ENCODE measurements around the gene ATP8A2.

ATP8A2 gene

GRCh38 chr13:25575562-25575961 is 203.8 kb downstream of the ATP8A2 start:
- Mint-ChIP-seq H3K27me3 (peaks cover 38% of the 10 kb centered on the region), H3K4me1 (ENCODE audit: low read depth) (no peaks in the 10 kb centered on the region), H3K4me3 (no peak overlapping the region), H3K36me3 (ENCODE audit: low read depth) (no peaks in the 10 kb centered on the region), H3K9me3 (no peaks in the 10 kb centered on the region), H3K27ac (no peak overlapping the region)
- no peak for DNase-seq

DNA sequence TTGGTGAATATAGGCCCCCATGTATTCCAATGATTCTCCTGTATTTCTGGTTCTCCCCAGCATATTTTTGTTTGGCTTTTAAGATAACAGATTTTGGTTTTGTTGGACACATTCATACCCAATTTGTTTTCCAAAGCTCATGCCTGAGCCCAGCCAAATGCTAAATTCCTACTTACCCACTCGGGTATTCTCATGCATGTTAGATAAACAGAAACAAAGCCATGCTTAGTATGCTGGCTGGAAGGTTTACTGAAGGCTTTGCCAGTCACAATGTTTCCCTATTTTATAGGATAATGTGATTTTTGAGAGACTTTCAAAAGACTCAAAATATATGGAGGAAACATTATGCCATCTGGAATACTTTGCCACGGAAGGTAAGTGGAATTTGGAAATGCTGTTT is 206.8 kb downstream of the ATP8A2 start:
- Mint-ChIP-seq H3K27ac (no peak overlapping the region), H3K36me3 (ENCODE audit: low read depth) (no peaks in the 10 kb centered on the region), H3K4me3 (no peak overlapping the region), H3K27me3 (peaks cover 28% of the 10 kb centered on the region), H3K4me1 (ENCODE audit: low read depth) (no peaks in the 10 kb centered on the region), H3K9me3 (no peaks in the 10 kb centered on the region)
- no peak for DNase-seq

DNA sequence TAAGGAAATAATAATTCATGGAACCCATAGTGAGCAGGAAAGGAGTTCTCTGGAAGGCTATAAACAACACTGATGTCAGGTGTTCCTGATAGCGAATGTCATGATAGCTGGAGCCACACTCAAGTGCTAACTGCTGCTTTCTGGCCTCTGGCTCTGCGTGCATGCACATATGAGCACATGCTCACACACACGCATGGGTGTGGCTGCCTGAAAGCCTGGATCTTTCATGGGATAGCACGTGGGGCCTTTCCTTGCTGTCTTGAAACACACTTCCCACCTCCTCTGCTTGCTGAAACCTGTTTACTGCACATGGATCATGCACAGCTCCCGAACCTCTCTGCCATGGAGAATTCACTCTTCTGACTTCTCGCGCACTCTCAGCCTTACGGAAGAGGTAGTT is 207.4 kb downstream of the ATP8A2 start:
- H3K4me1 Mint-ChIP-seq (ENCODE audit: low read depth): no peaks in the 10 kb centered on the region
- H3K9me3 Mint-ChIP-seq: no peaks in the 10 kb centered on the region
- no peak overlapping the region for H3K4me3 Mint-ChIP-seq
- H3K27me3 Mint-ChIP-seq: peaks cover 26% of the 10 kb centered on the region
- no peaks in the 10 kb centered on the region for H3K36me3 Mint-ChIP-seq (ENCODE audit: low read depth)
- no peak for DNase-seq
- no peak overlapping the region for H3K27ac Mint-ChIP-seq

DNA sequence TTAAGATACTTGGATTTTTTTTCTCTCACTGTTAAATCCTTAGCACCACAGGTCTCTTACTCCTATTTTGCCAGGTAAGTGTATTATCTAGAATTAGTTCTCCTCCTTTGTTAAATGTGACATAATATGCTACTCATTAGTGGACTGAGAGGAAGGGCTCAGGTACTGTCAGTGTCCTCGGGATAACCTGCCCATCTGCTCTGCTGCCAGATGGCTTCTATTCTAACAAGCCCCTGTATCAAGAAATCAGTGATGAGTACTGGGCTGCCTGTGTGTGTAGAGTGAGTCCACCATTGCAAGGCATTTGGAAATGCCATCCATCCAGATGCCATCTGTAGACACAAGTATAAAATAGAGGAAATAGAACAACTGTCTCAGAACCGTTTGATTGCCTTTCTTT is 209.6 kb downstream of the ATP8A2 start:
- DNase-seq: no peak
- Mint-ChIP-seq H3K27me3 (peaks cover 26% of the 10 kb centered on the region), H3K4me3 (no peak overlapping the region), H3K4me1 (ENCODE audit: low read depth) (no peaks in the 10 kb centered on the region), H3K36me3 (ENCODE audit: low read depth) (no peaks in the 10 kb centered on the region), H3K9me3 (no peaks in the 10 kb centered on the region), H3K27ac (no peak overlapping the region)

DNA sequence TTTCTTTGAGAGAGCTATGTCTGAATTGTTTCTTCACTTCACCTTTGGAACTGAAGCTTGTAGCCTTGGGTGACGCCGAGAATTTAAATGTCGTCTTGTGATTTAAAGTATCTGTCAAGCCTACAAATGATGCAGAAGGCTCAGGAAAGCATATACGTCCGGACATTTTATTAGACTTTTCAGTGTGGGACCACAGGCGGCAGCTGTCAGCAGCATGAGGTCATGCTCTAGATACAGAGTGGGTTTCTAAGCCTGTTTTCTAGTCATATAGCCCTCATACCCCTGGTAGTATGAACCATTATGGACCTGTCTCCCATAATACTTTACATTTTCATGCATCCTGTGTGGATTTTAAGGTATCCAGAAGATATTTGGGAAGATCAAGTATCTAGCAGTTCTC is 212.3 kb downstream of the ATP8A2 start:
- no peak overlapping the region for H3K27ac Mint-ChIP-seq
- no peaks in the 10 kb centered on the region for H3K4me1 Mint-ChIP-seq (ENCODE audit: low read depth)
- no peaks in the 10 kb centered on the region for H3K9me3 Mint-ChIP-seq
- H3K27me3 Mint-ChIP-seq: peaks cover 34% of the 10 kb centered on the region
- H3K36me3 Mint-ChIP-seq (ENCODE audit: low read depth): no peaks in the 10 kb centered on the region
- no peak overlapping the region for H3K4me3 Mint-ChIP-seq
- DNase-seq: no peak

- no peak overlapping the region for H3K27ac Mint-ChIP-seq
- no peaks in the 10 kb centered on the region for H3K9me3 Mint-ChIP-seq
Measured at GRCh38 chr13:25585000-25585399, 213.2 kb downstream of the ATP8A2 start.

DNA sequence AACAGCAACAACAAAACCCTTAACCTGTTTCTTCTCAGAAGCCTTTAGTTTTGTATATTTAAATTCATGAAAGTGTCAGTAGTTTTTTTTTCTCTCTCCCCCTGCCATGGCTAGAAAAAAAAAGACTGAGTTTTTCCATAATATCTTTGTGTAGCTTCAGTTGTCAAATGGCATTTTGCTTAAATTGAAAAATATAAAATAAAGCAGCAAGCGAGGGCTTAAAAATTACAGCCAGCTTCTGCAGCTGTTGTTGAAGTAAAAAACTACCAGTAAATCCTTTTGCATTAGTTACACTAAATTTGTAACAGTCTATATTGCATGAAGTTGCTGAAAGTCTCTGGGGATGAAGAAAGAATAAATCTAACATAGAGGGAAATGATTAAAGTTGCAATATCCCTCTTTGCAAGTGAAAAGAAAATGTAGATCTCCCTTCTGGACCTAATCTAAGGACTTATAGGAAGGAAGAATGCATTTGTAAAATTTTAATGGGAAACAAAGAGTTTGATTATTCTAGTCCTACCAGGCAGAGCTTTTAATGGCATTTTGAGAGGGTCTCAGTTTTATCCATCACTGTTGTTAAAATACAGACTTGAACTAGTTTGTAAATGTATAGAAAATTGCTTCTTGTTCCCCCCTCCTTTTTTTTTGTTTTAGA is 215.7 kb downstream of the ATP8A2 start:
- Mint-ChIP-seq H3K27me3 (peaks cover 45% of the 10 kb centered on the region), H3K27ac (no peak overlapping the region), H3K9me3 (no peaks in the 10 kb centered on the region), H3K4me1 (ENCODE audit: low read depth) (no peaks in the 10 kb centered on the region), H3K36me3 (ENCODE audit: low read depth) (no peaks in the 10 kb centered on the region), H3K4me3 (no peak overlapping the region)
- no peak for DNase-seq

More at GRCh38 chr13:25585000-25585399, 213.2 kb downstream of the ATP8A2 start:
- H3K36me3 Mint-ChIP-seq (ENCODE audit: low read depth): no peaks in the 10 kb centered on the region
- DNase-seq: no peak
- H3K4me1 Mint-ChIP-seq (ENCODE audit: low read depth): no peaks in the 10 kb centered on the region
- H3K4me3 Mint-ChIP-seq: no peak overlapping the region
- peaks cover 38% of the 10 kb centered on the region for H3K27me3 Mint-ChIP-seq

DNA sequence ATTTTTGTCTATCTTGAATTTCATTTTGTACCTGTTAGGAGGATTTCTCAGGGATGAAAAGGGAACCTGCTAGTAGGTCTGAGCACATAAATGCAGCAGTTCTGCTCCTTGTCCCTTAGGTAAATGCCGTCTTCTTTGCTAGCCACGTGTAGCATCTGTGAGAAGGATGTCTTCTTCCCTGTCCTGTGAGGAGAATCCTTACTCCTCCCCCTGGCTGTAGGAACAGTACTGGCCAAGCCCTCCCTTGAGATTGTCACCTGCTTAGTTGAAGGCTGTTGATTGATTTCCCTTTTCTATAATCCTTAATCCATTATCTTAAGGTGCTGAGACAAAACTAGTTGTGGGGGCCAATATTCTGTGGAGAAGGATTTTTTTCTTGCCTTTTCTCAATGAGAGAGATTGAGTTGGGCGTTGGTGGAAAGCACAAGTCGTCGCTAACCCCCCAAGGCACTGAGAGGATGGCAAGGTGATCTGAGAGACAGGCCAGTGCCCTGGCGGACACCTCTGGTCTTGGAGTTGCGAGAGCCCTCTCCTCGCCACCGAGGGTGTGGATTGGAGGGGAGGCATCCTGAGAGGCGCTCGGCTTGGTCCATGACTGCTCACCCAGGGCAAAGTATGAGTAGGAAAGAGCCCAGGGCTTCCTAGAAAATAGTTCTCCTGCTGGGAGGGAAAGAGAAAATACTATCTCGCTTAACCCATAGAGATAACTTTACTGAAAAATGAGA is 216.7 kb downstream of the ATP8A2 start:
- H3K27me3 Mint-ChIP-seq: peaks cover 49% of the 10 kb centered on the region
- H3K36me3 Mint-ChIP-seq (ENCODE audit: low read depth): no peaks in the 10 kb centered on the region
- DNase-seq: no peak
- H3K9me3 Mint-ChIP-seq: no peaks in the 10 kb centered on the region
- no peak overlapping the region for H3K4me3 Mint-ChIP-seq
- no peaks in the 10 kb centered on the region for H3K4me1 Mint-ChIP-seq (ENCODE audit: low read depth)
- H3K27ac Mint-ChIP-seq: no peak overlapping the region

DNA sequence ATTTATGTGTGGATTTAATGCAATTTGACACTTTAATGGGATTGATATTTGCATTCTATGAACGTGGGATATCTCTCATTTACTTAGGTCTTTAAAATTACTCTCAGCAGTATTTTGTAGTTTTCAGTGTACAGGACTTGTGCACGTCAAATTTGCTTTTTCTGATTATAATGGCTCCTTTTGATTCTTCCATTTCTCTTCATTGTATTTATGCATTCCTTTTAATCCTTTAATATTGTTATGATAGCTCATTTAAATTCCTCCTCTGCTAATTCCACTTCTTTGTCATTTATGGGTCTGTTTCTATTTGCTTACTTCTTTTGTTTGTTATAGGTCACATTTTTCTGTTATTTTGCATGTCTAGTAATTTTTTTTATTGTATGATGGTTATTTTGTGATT is 226.6 kb downstream of the ATP8A2 start:
- no peak for DNase-seq
- Mint-ChIP-seq H3K27ac (no peak overlapping the region), H3K36me3 (ENCODE audit: low read depth) (no peaks in the 10 kb centered on the region), H3K27me3 (peaks cover 50% of the 10 kb centered on the region), H3K4me3 (no peak overlapping the region), H3K4me1 (ENCODE audit: low read depth) (no peaks in the 10 kb centered on the region), H3K9me3 (no peaks in the 10 kb centered on the region)

DNA sequence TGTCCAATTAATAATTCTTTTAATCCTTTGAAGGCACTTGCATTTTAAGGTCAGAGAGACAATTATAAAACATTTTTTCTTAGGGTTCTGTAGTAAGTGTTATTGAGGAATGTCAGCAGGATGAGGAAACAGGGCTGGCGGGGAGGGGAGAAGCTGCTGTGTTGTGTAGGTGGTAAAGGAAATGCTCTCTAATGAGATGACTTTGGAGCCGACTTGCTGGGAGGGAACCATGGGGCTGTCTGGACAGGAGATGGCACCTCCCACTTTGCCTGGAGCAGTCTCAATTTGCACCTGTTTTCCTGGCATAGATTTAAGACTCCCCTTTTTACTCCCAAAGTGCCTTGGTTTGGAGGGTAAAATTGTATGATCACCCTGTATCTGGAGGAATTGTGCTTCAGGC is 230.4 kb downstream of the ATP8A2 start:
- H3K9me3 Mint-ChIP-seq: no peaks in the 10 kb centered on the region
- no peak for DNase-seq
- H3K27ac Mint-ChIP-seq: no peak overlapping the region
- H3K4me3 Mint-ChIP-seq: no peak overlapping the region
- no peaks in the 10 kb centered on the region for H3K4me1 Mint-ChIP-seq (ENCODE audit: low read depth)
- no peaks in the 10 kb centered on the region for H3K36me3 Mint-ChIP-seq (ENCODE audit: low read depth)
- H3K27me3 Mint-ChIP-seq: peaks cover 52% of the 10 kb centered on the region

GRCh38 chr13:25604106-25604505 is 232.3 kb downstream of the ATP8A2 start:
- no peaks in the 10 kb centered on the region for H3K4me1 Mint-ChIP-seq (ENCODE audit: low read depth)
- no peaks in the 10 kb centered on the region for H3K36me3 Mint-ChIP-seq (ENCODE audit: low read depth)
- H3K4me3 Mint-ChIP-seq: no peak overlapping the region
- no peak overlapping the region for H3K27ac Mint-ChIP-seq
- DNase-seq: no peak
- H3K9me3 Mint-ChIP-seq: no peaks in the 10 kb centered on the region
- H3K27me3 Mint-ChIP-seq: peaks cover 45% of the 10 kb centered on the region

DNA sequence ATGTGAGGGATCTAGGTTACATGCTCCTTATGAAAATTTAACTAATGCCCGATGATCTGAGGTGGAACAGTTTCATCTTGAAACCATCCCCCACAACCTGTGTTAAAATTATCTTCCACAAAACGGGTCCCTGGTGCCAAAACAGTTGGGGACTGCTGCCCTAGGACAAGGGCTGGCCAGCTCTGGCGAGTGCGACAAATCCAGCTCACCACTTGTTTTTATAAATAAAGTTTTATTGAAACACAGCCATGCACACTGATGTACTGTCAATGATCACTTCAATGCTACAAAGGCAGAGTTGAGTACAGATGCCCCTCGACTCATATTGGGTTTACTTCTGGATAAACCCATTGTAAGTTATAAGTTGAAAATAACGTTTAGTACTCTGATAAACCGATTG is 235.3 kb downstream of the ATP8A2 start:
- Mint-ChIP-seq H3K27ac (no peak overlapping the region), H3K9me3 (peaks cover 10% of the 10 kb centered on the region), H3K4me1 (ENCODE audit: low read depth) (no peaks in the 10 kb centered on the region), H3K27me3 (peaks cover 37% of the 10 kb centered on the region), H3K36me3 (ENCODE audit: low read depth) (no peaks in the 10 kb centered on the region), H3K4me3 (no peak overlapping the region)
- no peak for DNase-seq

DNA sequence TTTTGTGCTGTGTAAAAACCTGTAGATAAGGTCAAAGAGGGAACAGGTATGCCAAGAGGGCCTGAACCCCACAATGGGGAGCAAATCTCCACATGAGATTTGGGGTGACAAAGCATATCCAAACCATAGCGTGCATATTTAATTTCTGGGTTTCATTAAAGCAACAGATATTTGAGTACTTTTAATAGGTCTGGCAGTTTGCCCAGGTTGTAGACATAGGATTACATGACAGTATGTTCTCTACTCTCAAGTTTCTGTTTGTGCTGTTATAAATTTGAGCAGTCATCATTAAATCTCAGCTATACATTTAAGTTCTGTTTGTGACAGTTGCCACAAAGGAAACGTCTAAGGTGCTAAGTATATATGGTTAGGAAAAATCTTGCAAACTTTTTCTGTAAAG is 236.4 kb downstream of the ATP8A2 start:
- Mint-ChIP-seq H3K4me1 (ENCODE audit: low read depth) (no peaks in the 10 kb centered on the region), H3K4me3 (no peak overlapping the region), H3K27me3 (peaks cover 28% of the 10 kb centered on the region), H3K36me3 (ENCODE audit: low read depth) (no peaks in the 10 kb centered on the region), H3K27ac (no peak overlapping the region), H3K9me3 (peaks cover 10% of the 10 kb centered on the region)
- no peak for DNase-seq

- no peak overlapping the region for H3K27ac Mint-ChIP-seq
- DNase-seq: no peak
- H3K27me3 Mint-ChIP-seq: peaks cover 35% of the 10 kb centered on the region
- no peaks in the 10 kb centered on the region for H3K9me3 Mint-ChIP-seq
- no peaks in the 10 kb centered on the region for H3K4me1 Mint-ChIP-seq (ENCODE audit: low read depth)
- H3K36me3 Mint-ChIP-seq (ENCODE audit: low read depth): no peaks in the 10 kb centered on the region
- H3K4me3 Mint-ChIP-seq: no peak overlapping the region
Measured at GRCh38 chr13:25616674-25617073, 244.9 kb downstream of the ATP8A2 start.

- Mint-ChIP-seq H3K27ac (no peak overlapping the region), H3K4me3 (no peak overlapping the region), H3K36me3 (ENCODE audit: low read depth) (no peaks in the 10 kb centered on the region), H3K9me3 (no peaks in the 10 kb centered on the region), H3K27me3 (peaks cover 26% of the 10 kb centered on the region), H3K4me1 (ENCODE audit: low read depth) (no peaks in the 10 kb centered on the region)
- no peak for DNase-seq
Measured at GRCh38 chr13:25619897-25620296, 248.1 kb downstream of the ATP8A2 start.

Measured in activated T-cell treated with anti-CD3 and anti-CD28 coated beads, Interleukin-2, amount 50 U/mL, for 24 hours (primary cell).